Duodenal mucosa (tissue), 2 donors: Measurements from ENCODE around the gene NEURL2.
A peak's percentile ranks its signal among the peaks of the same experiment; 100 is the strongest.

Experiments
- H3K27ac ChIP-seq: one replicate; pipeline ENCODE4 v1.7.0; 2013; ENCODE audit warnings: low read depth, low read length
- H3K27me3 ChIP-seq, 2 donors: one replicate each; pipeline ENCODE4 v1.7.0; 2013; ENCODE audit warnings: low read length in 2 of 2, control low read depth in 1 of 2; ENCODE audit not compliant: insufficient read depth in 2 of 2, control insufficient read depth in 1 of 2
- H3K36me3 ChIP-seq, 2 donors: one replicate each; pipeline ENCODE4 v1.7.0; 2013; ENCODE audit warnings: low read length in 2 of 2, control low read depth in 1 of 2; ENCODE audit not compliant: insufficient read depth in 2 of 2, control insufficient read depth in 1 of 2
- H3K4me1 ChIP-seq, 2 donors: one replicate each; pipeline ENCODE4 v1.7.0; 2013; ENCODE audit warnings: low read length in 2 of 2, control low read depth in 1 of 2; ENCODE audit not compliant: insufficient read depth in 2 of 2, control insufficient read depth in 1 of 2
- H3K4me3 ChIP-seq, 2 donors: one replicate each; pipeline ENCODE4 v1.7.0; 2013; ENCODE audit warnings: low read length in 2 of 2, low read depth in 1 of 2
- H3K9ac ChIP-seq, 2 donors: one replicate each; pipeline ENCODE4 v1.7.0; 2013; ENCODE audit warnings: low read length in 2 of 2, low read depth in 1 of 2
- H3K9me3 ChIP-seq, 2 donors: one replicate each; pipeline ENCODE4 v1.7.0; 2013; ENCODE audit warnings: low read length in 2 of 2, control low read depth in 1 of 2; ENCODE audit not compliant: control insufficient read depth in 1 of 2

The NEURL2 gene

GRCh38 chr20:45890985-45891983 lies at the start of gene NEURL2, which contains the start of gene CTSA:
Gene NEURL2 (minus strand): TSS chr20:45891208. CDS start chr20:45890991, 217 bp downstream.
Gene CTSA (plus strand): TSS chr20:45891335. CDS start chr20:45891569, 234 bp downstream.
- peak within 1 kb of the TSS; percentile 64 to 88 for H3K4me3 ChIP-seq

GRCh38 chr20:45940469-45940868 lies 49.5 kb upstream of the NEURL2 start:
- peaks cover 65 to 83% of the 10 kb centered on the region in 2 donors for H3K36me3 ChIP-seq

More at GRCh38 chr20:45890985-45891983, at the start of gene NEURL2, which contains the start of gene CTSA:
- Histone ChIP-seq H3K9me3 (no peaks in the 10 kb centered on the region), H3K36me3 (peaks cover 14 to 50% of the 10 kb centered on the region in 2 donors), H3K4me1 (peaks cover 24 to 37% of the 10 kb centered on the region in 2 donors), H3K27me3 (no peaks in the 10 kb centered on the region), H3K9ac (peak within 1 kb of the TSS; percentile 67 to 86), H3K27ac (peak within 1 kb of the TSS; percentile 82)

GRCh38 chr20:45940053-45940452 lies 49.0 kb upstream of the NEURL2 start:
- Histone ChIP-seq H3K27me3 (no peaks in the 10 kb centered on the region), H3K36me3 (peaks cover 60 to 79% of the 10 kb centered on the region in 2 donors), H3K4me1 (peaks cover 3 to 4% of the 10 kb centered on the region in 2 donors), H3K9ac (no peak overlapping the region), H3K4me3 (no peak overlapping the region), H3K27ac (no peak overlapping the region), H3K9me3 (no peaks in the 10 kb centered on the region)

More at GRCh38 chr20:45940469-45940868, 49.5 kb upstream of the NEURL2 start:
- H3K9ac ChIP-seq, result no peak overlapping the region
- no peaks in the 10 kb centered on the region for H3K9me3 ChIP-seq
- no peak overlapping the region for H3K27ac ChIP-seq
- no peak overlapping the region for H3K4me3 ChIP-seq
- peaks cover 3 to 4% of the 10 kb centered on the region in 2 donors for H3K4me1 ChIP-seq
- no peaks in the 10 kb centered on the region for H3K27me3 ChIP-seq

- Histone ChIP-seq H3K9me3 (no peaks in the 10 kb centered on the region), H3K4me1 (peaks cover 3 to 4% of the 10 kb centered on the region in 2 donors), H3K4me3 (no peak overlapping the region), H3K27ac (no peak overlapping the region), H3K27me3 (no peaks in the 10 kb centered on the region), H3K36me3 (peaks cover 49 to 68% of the 10 kb centered on the region in 2 donors), H3K9ac (no peak overlapping the region)
These were observed 47.9 kb upstream of the NEURL2 start for GRCh38 chr20:45938727-45939438.

- Histone ChIP-seq H3K36me3 (peaks cover 38 to 56% of the 10 kb centered on the region in 2 donors), H3K9me3 (no peaks in the 10 kb centered on the region), H3K27ac (no peak overlapping the region), H3K27me3 (no peaks in the 10 kb centered on the region), H3K9ac (no peak overlapping the region), H3K4me1 (peaks cover 3 to 12% of the 10 kb centered on the region in 2 donors), H3K4me3 (no peak overlapping the region)
These were observed 46.8 kb upstream of the NEURL2 start for GRCh38 chr20:45937765-45938164.

GRCh38 chr20:45935416-45936046 lies 44.5 kb upstream of the NEURL2 start:
- Histone ChIP-seq H3K9ac (peak overlapping the region; percentile 72 to 74), H3K9me3 (no peaks in the 10 kb centered on the region), H3K27ac (peak overlapping the region; percentile 53), H3K4me3 (peak overlapping the region; percentile 94 to 98), H3K4me1 (peaks cover 3 to 12% of the 10 kb centered on the region in 2 donors), H3K36me3 (peaks cover 32 to 39% of the 10 kb centered on the region in 2 donors), H3K27me3 (no peaks in the 10 kb centered on the region)

GRCh38 chr20:45934586-45935415 lies 43.8 kb upstream of the NEURL2 start, which contains the start of gene PCIF1:
Gene PCIF1 (plus strand): TSS chr20:45934683. CDS start chr20:45939000, 4,317 bp downstream.
- H3K9me3 ChIP-seq, result no peaks in the 10 kb centered on the region
- H3K36me3 ChIP-seq, result peaks cover 25 to 31% of the 10 kb centered on the region in 2 donors
- peak within 1 kb of the TSS; percentile 94 to 98 for H3K4me3 ChIP-seq
- H3K27me3 ChIP-seq, result no peaks in the 10 kb centered on the region
- peak within 1 kb of the TSS; percentile 83 to 100 for H3K9ac ChIP-seq
- H3K4me1 ChIP-seq, result peaks cover 3 to 12% of the 10 kb centered on the region in 2 donors
- H3K27ac ChIP-seq, result peak within 1 kb of the TSS; percentile 98

GRCh38 chr20:45934046-45934585 lies 43.1 kb upstream of the NEURL2 start:
- Histone ChIP-seq H3K27me3 (no peaks in the 10 kb centered on the region), H3K36me3 (peaks cover 18 to 24% of the 10 kb centered on the region in 2 donors), H3K9ac (peak overlapping the region; percentile 83 to 100), H3K27ac (peak overlapping the region; percentile 98), H3K9me3 (no peaks in the 10 kb centered on the region), H3K4me1 (peaks cover 3 to 12% of the 10 kb centered on the region in 2 donors), H3K4me3 (peak overlapping the region; percentile 83 to 94)
